Endometrial microvascular endothelial cells (primary cell): ENCODE measurements around the gene SPTBN1. TPM values are rescaled to one million over a fixed set of nuclear protein-coding genes. Genes with fewer than 3 reads are reported as not detected.

Experiments
- total RNA-seq: library from RNA; depleted of rRNA; stranded (reverse); fragments of >200 nt; gene quantifications from one replicate; pipeline ENCODE4 v1.2.3, GENCODE V29; 2015; ENCODE audit errors: inconsistent ontology term

The SPTBN1 gene
- total RNA-seq, 1 donor from 2014 or later, result 200 TPM

Other genes with a start within 250 kb of the SPTBN1 start
- gene TSPYL6, start 200.1 kb upstream of the SPTBN1 start, total RNA-seq, result not detected